ENCODE measurements around the gene UBR2. TPM values are rescaled to one million over a fixed set of nuclear protein-coding genes. Genes with fewer than 3 reads are reported as not detected.

UBR2 gene
- total and polyA plus RNA-seq, 9 of the 15 experiments (the other 6 are each of a cell fraction or from before 2014, with no cell fraction given) = 9.1 to 38.9 (median 23.4) TPM

DNA sequence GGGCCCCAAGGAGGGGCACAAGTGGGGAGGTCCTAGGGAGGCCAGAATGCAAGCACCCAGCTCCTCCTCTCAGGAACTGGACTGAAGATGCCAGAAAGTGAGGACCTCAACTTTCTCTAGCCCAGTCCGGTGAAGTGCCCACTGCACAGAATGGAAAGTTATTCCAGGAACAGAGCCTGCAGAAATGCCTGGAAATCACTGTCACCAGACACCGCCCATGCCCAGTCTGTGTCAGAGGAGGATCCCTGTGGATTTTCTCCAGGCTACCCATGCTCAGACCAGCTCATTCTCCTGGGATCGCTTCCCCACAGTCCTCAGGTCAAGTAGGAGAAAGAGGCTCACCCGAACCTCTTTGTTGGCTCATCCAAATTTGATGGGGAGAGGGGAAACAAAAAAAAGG, 152.0 kb downstream of the UBR2 start (continued):
- TF ChIP-seq, protein P1, sequence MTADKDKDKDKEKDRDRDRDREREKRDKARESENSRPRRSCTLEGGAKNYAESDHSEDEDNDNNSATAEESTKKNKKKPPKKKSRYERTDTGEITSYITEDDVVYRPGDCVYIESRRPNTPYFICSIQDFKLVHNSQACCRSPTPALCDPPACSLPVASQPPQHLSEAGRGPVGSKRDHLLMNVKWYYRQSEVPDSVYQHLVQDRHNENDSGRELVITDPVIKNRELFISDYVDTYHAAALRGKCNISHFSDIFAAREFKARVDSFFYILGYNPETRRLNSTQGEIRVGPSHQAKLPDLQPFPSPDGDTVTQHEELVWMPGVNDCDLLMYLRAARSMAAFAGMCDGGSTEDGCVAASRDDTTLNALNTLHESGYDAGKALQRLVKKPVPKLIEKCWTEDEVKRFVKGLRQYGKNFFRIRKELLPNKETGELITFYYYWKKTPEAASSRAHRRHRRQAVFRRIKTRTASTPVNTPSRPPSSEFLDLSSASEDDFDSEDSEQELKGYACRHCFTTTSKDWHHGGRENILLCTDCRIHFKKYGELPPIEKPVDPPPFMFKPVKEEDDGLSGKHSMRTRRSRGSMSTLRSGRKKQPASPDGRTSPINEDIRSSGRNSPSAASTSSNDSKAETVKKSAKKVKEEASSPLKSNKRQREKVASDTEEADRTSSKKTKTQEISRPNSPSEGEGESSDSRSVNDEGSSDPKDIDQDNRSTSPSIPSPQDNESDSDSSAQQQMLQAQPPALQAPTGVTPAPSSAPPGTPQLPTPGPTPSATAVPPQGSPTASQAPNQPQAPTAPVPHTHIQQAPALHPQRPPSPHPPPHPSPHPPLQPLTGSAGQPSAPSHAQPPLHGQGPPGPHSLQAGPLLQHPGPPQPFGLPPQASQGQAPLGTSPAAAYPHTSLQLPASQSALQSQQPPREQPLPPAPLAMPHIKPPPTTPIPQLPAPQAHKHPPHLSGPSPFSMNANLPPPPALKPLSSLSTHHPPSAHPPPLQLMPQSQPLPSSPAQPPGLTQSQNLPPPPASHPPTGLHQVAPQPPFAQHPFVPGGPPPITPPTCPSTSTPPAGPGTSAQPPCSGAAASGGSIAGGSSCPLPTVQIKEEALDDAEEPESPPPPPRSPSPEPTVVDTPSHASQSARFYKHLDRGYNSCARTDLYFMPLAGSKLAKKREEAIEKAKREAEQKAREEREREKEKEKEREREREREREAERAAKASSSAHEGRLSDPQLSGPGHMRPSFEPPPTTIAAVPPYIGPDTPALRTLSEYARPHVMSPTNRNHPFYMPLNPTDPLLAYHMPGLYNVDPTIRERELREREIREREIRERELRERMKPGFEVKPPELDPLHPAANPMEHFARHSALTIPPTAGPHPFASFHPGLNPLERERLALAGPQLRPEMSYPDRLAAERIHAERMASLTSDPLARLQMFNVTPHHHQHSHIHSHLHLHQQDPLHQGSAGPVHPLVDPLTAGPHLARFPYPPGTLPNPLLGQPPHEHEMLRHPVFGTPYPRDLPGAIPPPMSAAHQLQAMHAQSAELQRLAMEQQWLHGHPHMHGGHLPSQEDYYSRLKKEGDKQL (CRISPR knock-in tag; IDR thresholded peaks at IDR 0.05; ENCODE audit: borderline replicate concordance) = no peak
- TF ChIP-seq MED1 (CRISPR knock-in tag; IDR thresholded peaks at IDR 0.05; ENCODE audit: borderline replicate concordance) = no peak

GRCh38 chr6:42720739-42721138, 156.9 kb downstream of the UBR2 start:
- Histone ChIP-seq H3K9me1 (ENCODE audit: control insufficient read depth, insufficient read depth, low read length) (peaks cover 6% of the 10 kb centered on the region), H3K4me2 (ENCODE audit: insufficient read depth, low read length) (no peak overlapping the region), H3K36me3 (ENCODE audit: control insufficient read depth, insufficient read depth, low read length) (no peaks in the 10 kb centered on the region), H3K9me3 (replicated peaks; ENCODE audit: control insufficient read depth, insufficient read depth, low read depth, low read length) (no peaks in the 10 kb centered on the region), H3K27ac (ENCODE audit: extremely low read depth, low read depth, low read length) (no peak overlapping the region), H3K9ac (ENCODE audit: insufficient read depth in 1 of 2, low read depth in 2 of 2, low read length in 2 of 2) (no peak overlapping the region), H2AFZ (ENCODE audit: low read depth, low read length) (no peak overlapping the region), H3K4me1 (replicated peaks in 1 of 2; ENCODE audit: control insufficient read depth in 2 of 2, insufficient read depth in 2 of 2, low read length in 2 of 2) (no peaks in the 10 kb centered on the region; a peak in 1 of 5 replicates), H3K79me2 (ENCODE audit: control insufficient read depth, insufficient read depth, low read length) (no peaks in the 10 kb centered on the region), H4K20me1 (replicated peaks; ENCODE audit: control insufficient read depth, insufficient read depth, low read length) (no peaks in the 10 kb centered on the region), H3K27me3 (ENCODE audit: control insufficient read depth in 2 of 2, insufficient read depth in 2 of 2, low read length in 2 of 2) (peaks cover 24 to 37% of the 10 kb centered on the region in 2 experiments), H3K4me3 (no peak overlapping the region)
- ChIA-PET POLR2A (interaction anchor here (1.2 to 1.5 kb wide), 2 partner anchors 14 to 159 kb away, joined by 3 to 4 read pairs; partner anchors contain the start of gene RPL7L1), CTCF (ENCODE audit: low intra/inter-chr PET ratio) (no interaction called here)
- ATAC-seq = peak; percentile 58
- intact Hi-C loops (cut with micrococcal nuclease) (loop anchor here (10.0 kb wide), 1 partner anchor 456 kb away; no protein-coding TSS in a partner anchor), in situ Hi-C loops (cut with MboI) (no loop called here)
- TF ChIP-seq FOXJ3 (CRISPR knock-in tag; IDR thresholded peaks at IDR 0.05) = no peak
- TF ChIP-seq ZNF146 (CRISPR knock-in tag; IDR thresholded peaks at IDR 0.05; ENCODE audit: unreplicated experiment) = no peak
- peak; percentile 69 to 95 for TF ChIP-seq FOXA3 (CRISPR knock-in tag; conservative IDR thresholded peaks at IDR 0.05 in 1 of 2, IDR thresholded peaks at IDR 0.05 in 1 of 2)
- TF ChIP-seq ZKSCAN8 (CRISPR knock-in tag; IDR thresholded peaks at IDR 0.05) = peak; percentile 94
- FAIRE-seq = no peak
- BruUV-seq (replicated peaks) = no TSS peak
- DNase-seq (ENCODE audit: extremely low read depth in 1 of 4, low spot score in 3 of 4) = no peak
- 3% methylated on average over 8 of the region's 8 CpGs for WGBS (ENCODE audit: insufficient coverage, low coverage, missing lambda C conversion rate)
